Keratinocyte (primary cell): ENCODE results near the gene ADAMTS17. TPM values are rescaled to one million over a fixed set of nuclear protein-coding genes. Genes with fewer than 3 reads are reported as not detected.

ENCODE experiments used
- DNase-seq: peaks from one replicate; pipeline ENCODE4 v3.0.0-alpha.2; 2011; ENCODE audit warnings: low read depth, missing footprints, low spot score
- FAIRE-seq: peaks from 2 replicates; lab custom pipeline; 2011; peaks lifted over from hg19 to GRCh38; lab: Jason Lieb, UNC
- H2AFZ ChIP-seq: 2 replicates; pipeline ENCODE4 v1.6.0; 2012; ENCODE audit warnings: low read length, control low read depth, inconsistent platforms; ENCODE audit not compliant: control insufficient read depth
- H3K27ac ChIP-seq: 2 replicates; pipeline ENCODE4 v1.5.1; 2011; ENCODE audit warnings: low read length; ENCODE audit not compliant: control insufficient read depth, insufficient read depth
- H3K27me3 ChIP-seq: 3 replicates; pipeline ENCODE4 v1.6.0; 2011; ENCODE audit warnings: low read length; ENCODE audit not compliant: control insufficient read depth, insufficient read depth; ENCODE audit errors: extremely low read depth
- H3K36me3 ChIP-seq, 2 experiments: 2 replicates in 1 of 2; 3 replicates in 1 of 2; pipeline ENCODE4 v1.5.1; 2011; ENCODE audit warnings: low read length in 2 of 2, mild to moderate bottlenecking in 1 of 2; ENCODE audit not compliant: control insufficient read depth in 2 of 2, insufficient read depth in 2 of 2; ENCODE audit errors: extremely low read depth in 1 of 2
- H3K4me1 ChIP-seq: 3 replicates; pipeline ENCODE4 v1.5.1; 2011; ENCODE audit warnings: low read length; ENCODE audit not compliant: control insufficient read depth, insufficient read depth; ENCODE audit errors: extremely low read depth
- H3K4me2 ChIP-seq: 3 replicates; pipeline ENCODE4 v1.6.0; 2011; ENCODE audit warnings: low read depth, low read length; ENCODE audit not compliant: control insufficient read depth, insufficient read depth; ENCODE audit errors: extremely low read depth
- H3K4me3 ChIP-seq, 3 experiments: fragments of 200-600 bp in 1 of 3; sonication (generic) in 1 of 3; 2 replicates in 2 of 3; 3 replicates in 1 of 3; pipeline ENCODE4 v1.5.1; 2011 to 2016; ENCODE audit warnings: low read length in 3 of 3, mild to moderate bottlenecking in 3 of 3, control low read depth in 2 of 3, inconsistent platforms in 1 of 3, low read depth in 1 of 3, mixed read lengths in 1 of 3, mixed run types in 1 of 3, moderate library complexity in 1 of 3; ENCODE audit not compliant: control insufficient read depth in 2 of 3, insufficient read depth in 2 of 3; ENCODE audit errors: extremely low read depth in 1 of 3
- H3K79me2 ChIP-seq: 2 replicates; pipeline ENCODE4 v1.6.0; 2012; ENCODE audit warnings: low read length; ENCODE audit not compliant: control insufficient read depth, insufficient read depth
- H3K9ac ChIP-seq: 3 replicates; pipeline ENCODE4 v1.6.0; 2011; ENCODE audit warnings: low read length; ENCODE audit not compliant: control insufficient read depth, insufficient read depth; ENCODE audit errors: extremely low read depth
- H3K9me1 ChIP-seq: 3 replicates; pipeline ENCODE4 v1.6.0; 2011; ENCODE audit warnings: low read length; ENCODE audit not compliant: control insufficient read depth, insufficient read depth; ENCODE audit errors: extremely low read depth
- H3K9me3 ChIP-seq: 2 replicates; pipeline ENCODE4 v1.5.1; 2012; ENCODE audit warnings: low read depth, low read length; ENCODE audit not compliant: control insufficient read depth
- H4K20me1 ChIP-seq: 3 replicates; pipeline ENCODE4 v1.6.0; 2011; ENCODE audit warnings: low read length; ENCODE audit not compliant: control insufficient read depth, insufficient read depth; ENCODE audit errors: extremely low read depth
- EZH2 ChIP-seq: IDR thresholded peaks from one replicate; pipeline ENCODE4 v1.6.1; 2012; ENCODE audit warnings: inconsistent platforms, mild to moderate bottlenecking, low read length, moderate library complexity
- dilution Hi-C: fragments of 300-500 bp; cut with MboI; formaldehyde crosslinking; loops from one replicate; pipeline ENCODE4 v1.7.0; 2020; ENCODE audit warnings: low sequenced_read_pairs; ENCODE audit not compliant: extremely low pct_ligation_motif_present
- polyA plus RNA-seq, 5 experiments: library from polyadenylated mRNA; depleted of rRNA in 3 of 5; stranded (reverse) in 3 of 5; stranded (forward) in 1 of 5; unstranded in 1 of 5; fragments of >200 nt; gene quantifications; 1 replicate in 1 of 5; 2 replicates in 3 of 5; 3 replicates in 1 of 5; pipeline versions ENCODE4 v1.2.1 to v1.2.3, GENCODE V29; 2011 to 2012; ENCODE audit warnings: missing spikeins in 2 of 5, low read depth in 1 of 5, low replicate concordance in 1 of 5
- TF ChIP-seq, protein P1 (sequence below), 3 experiments: IDR thresholded peaks in 1 of 3; conservative IDR thresholded peaks in 1 of 3; optimal IDR thresholded peaks in 1 of 3; 2 replicates in 2 of 3; 3 replicates in 1 of 3; pipeline versions ENCODE3 to v1.5.1; 2011; ENCODE audit warnings: low read length in 3 of 3, mild to moderate bottlenecking in 3 of 3, moderate library complexity in 2 of 3, control low read depth in 1 of 3, inconsistent platforms in 1 of 3; ENCODE audit not compliant: insufficient read depth in 2 of 3; ENCODE audit errors: extremely low read depth in 1 of 3

Gene ADAMTS17
- polyA plus RNA-seq, 1 donor (not counting 4 experiments of a cell fraction or from before 2014, with no cell fraction given) = 0.18 TPM

DNA sequence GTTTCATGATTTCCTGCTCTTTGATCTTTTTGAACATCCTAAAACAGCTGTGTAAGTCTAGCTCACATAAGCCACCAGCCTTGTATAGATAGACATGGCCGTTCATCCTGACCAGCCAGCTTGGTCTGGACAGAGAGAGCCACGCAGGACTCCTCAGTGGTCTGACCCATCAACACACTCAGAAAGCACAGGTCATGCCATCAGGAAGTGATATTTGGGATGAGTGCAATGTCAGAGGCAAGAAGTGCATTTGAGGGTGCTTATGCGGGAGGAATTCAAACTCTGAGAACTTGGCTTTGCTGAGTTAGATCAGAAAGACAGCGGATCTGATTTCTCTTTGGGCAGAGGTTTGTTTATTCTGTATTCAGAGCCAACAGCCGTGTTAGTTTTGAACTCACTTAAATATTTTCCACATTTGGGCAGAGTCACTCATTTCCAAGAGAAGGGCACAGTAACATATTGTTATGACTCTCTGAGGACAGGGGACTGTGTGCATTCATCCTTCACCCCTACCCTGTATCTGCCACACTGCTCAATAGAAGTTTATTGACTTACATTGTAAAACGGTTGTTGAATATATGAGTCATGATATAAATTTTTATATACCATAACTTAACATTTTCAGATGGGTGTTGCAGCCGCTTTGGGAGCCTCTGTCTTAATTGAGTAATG is 383.2 kb downstream of the ADAMTS17 start:
- no peaks in the 10 kb centered on the region for H3K36me3 ChIP-seq

DNA sequence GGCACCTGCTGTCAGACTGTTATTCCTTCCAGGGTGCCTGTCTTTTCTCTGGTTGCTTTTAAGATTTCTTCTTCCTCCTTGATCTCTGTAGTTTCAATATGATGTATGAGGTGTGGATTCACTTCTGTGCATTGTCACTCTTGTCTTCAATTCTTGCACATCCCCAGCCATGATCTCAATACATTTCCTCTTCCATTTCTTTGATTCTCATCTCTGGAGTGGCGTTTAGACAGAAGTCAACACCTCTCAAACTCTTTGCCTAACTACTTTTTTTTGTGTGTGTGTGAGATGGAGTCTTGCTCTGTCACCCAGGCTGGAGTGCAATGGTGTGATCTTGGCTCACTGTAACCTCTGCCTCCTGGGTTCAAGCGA is 384.1 kb downstream of the ADAMTS17 start:
- H3K9me3 ChIP-seq = no peaks in the 10 kb centered on the region
- dilution Hi-C loops = no loop called here

More for the DNA sequence above, 383.2 kb downstream of the ADAMTS17 start:
- H3K4me3 ChIP-seq = no peak overlapping the region
- H2AFZ ChIP-seq = no peak overlapping the region
- peaks cover 9% of the 10 kb centered on the region for H3K4me1 ChIP-seq
- no peak overlapping the region for H3K27ac ChIP-seq
- dilution Hi-C loops = no loop called here
- DNase-seq (no peak), FAIRE-seq (no peak)
- no peak for TF ChIP-seq EZH2
- TF ChIP-seq, protein P1, sequence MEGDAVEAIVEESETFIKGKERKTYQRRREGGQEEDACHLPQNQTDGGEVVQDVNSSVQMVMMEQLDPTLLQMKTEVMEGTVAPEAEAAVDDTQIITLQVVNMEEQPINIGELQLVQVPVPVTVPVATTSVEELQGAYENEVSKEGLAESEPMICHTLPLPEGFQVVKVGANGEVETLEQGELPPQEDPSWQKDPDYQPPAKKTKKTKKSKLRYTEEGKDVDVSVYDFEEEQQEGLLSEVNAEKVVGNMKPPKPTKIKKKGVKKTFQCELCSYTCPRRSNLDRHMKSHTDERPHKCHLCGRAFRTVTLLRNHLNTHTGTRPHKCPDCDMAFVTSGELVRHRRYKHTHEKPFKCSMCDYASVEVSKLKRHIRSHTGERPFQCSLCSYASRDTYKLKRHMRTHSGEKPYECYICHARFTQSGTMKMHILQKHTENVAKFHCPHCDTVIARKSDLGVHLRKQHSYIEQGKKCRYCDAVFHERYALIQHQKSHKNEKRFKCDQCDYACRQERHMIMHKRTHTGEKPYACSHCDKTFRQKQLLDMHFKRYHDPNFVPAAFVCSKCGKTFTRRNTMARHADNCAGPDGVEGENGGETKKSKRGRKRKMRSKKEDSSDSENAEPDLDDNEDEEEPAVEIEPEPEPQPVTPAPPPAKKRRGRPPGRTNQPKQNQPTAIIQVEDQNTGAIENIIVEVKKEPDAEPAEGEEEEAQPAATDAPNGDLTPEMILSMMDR (optimal IDR thresholded peaks at IDR 0.05 in 1 of 3, IDR thresholded peaks at IDR 0.05 in 1 of 3, conservative IDR thresholded peaks at IDR 0.05 in 1 of 3; ENCODE audit: extremely low read depth in 1 of 3, insufficient read depth in 2 of 3, low read length in 3 of 3) = no peak
- H3K27me3 ChIP-seq = peaks cover 23% of the 10 kb centered on the region
- no peak overlapping the region for H3K9ac ChIP-seq
- no peaks in the 10 kb centered on the region for H4K20me1 ChIP-seq
- no peak overlapping the region for H3K4me2 ChIP-seq
- H3K9me1 ChIP-seq = no peaks in the 10 kb centered on the region
- H3K79me2 ChIP-seq = no peaks in the 10 kb centered on the region
- no peaks in the 10 kb centered on the region for H3K9me3 ChIP-seq

More for the DNA sequence above, 384.1 kb downstream of the ADAMTS17 start:
- H3K4me2 ChIP-seq = no peak overlapping the region
- FAIRE-seq (no peak), DNase-seq (no peak)
- no peak overlapping the region for H3K27ac ChIP-seq
- H3K9me1 ChIP-seq = no peaks in the 10 kb centered on the region
- H3K4me1 ChIP-seq = peaks cover 5% of the 10 kb centered on the region
- no peak overlapping the region for H3K4me3 ChIP-seq
- no peaks in the 10 kb centered on the region for H3K79me2 ChIP-seq
- no peaks in the 10 kb centered on the region for H3K36me3 ChIP-seq
- H2AFZ ChIP-seq = no peak overlapping the region
- peaks cover 23% of the 10 kb centered on the region for H3K27me3 ChIP-seq
- TF ChIP-seq EZH2 = no peak
- TF ChIP-seq, protein P1 (optimal IDR thresholded peaks at IDR 0.05 in 1 of 3, IDR thresholded peaks at IDR 0.05 in 1 of 3, conservative IDR thresholded peaks at IDR 0.05 in 1 of 3; ENCODE audit: extremely low read depth in 1 of 3, insufficient read depth in 2 of 3, low read length in 3 of 3) = no peak
- no peak overlapping the region for H3K9ac ChIP-seq
- H4K20me1 ChIP-seq = no peaks in the 10 kb centered on the region
